Measurements from ENCODE around the gene SEC22A.

Gene SEC22A, protein sequence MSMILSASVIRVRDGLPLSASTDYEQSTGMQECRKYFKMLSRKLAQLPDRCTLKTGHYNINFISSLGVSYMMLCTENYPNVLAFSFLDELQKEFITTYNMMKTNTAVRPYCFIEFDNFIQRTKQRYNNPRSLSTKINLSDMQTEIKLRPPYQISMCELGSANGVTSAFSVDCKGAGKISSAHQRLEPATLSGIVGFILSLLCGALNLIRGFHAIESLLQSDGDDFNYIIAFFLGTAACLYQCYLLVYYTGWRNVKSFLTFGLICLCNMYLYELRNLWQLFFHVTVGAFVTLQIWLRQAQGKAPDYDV

DNA sequence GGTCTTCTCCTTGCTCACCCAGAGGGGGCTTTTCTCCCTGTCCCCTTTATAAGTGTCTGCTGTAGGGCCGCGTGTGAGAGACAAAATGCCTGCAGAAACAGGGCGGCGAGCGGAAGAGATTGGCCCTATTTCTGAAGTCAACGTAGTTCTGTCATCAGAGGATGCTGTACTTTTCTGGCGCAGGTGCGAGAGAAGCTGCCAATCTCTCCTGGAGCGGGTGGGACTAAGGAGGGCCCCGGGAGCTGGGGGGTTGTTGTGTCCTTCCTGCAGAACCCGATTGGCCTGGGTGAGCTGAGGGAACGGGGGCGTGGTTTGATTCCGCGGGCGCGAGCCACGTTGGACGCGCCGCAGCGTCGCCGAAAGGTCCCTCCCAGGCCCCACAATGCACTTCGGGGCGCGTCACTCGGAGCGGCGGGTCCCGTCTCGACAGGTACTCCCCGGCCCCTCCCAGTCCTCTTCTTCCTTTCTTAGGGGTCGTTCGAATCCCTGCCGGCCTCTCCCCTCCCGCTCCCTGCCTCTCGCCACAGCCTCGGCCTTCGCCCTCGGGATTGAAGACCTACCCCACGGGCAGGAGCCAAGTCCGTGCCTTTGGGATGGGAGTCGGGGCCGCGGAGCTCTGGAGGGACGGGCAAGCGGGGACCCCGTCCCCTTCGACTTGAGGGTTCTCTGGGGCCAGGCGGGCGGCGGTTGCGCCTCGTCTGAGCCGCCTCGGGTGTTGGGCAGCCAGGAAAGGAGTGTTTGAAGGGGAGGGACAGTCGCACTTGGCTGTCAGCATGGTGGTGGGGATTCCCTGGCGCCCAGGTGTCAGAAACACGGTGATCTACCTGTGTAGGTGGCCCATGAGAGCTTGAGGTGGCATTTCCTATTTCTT, at the start of gene SEC22A:
SEC22A (plus strand) TSS at position 387 of the 871 bp plus-strand sequence. CDS start 7,275 bp downstream, outside the sequence.
- H3K4me3 ChIP-seq (ENCODE audit: low read depth, low read length): peak within 1 kb of the TSS; percentile 95
- peak; percentile 81 for DNase-seq (ENCODE audit: low read depth)

DNA sequence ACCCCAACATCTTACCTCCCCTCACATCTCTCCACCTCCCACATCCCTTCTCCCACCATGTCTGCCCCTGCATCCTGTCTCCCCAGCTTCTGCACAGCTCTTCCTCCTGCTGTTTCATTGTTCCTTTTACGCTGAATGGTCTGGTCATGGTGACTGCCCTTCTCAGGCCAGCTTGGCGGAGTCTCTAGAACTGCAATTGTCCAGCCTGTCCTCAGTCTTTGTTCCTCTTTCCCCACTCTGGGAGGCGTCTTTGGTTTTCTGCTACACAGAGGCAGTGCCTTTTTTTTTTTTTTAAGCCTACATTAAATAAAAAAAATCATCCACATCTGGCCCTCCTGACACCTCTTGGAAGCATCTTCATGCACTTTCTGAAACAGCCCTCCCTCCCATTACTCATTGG, 49.1 kb upstream of the SEC22A start:
- DNase-seq (ENCODE audit: low read depth): no peak
- no peak overlapping the region for H3K4me3 ChIP-seq (ENCODE audit: low read depth, low read length)

DNA sequence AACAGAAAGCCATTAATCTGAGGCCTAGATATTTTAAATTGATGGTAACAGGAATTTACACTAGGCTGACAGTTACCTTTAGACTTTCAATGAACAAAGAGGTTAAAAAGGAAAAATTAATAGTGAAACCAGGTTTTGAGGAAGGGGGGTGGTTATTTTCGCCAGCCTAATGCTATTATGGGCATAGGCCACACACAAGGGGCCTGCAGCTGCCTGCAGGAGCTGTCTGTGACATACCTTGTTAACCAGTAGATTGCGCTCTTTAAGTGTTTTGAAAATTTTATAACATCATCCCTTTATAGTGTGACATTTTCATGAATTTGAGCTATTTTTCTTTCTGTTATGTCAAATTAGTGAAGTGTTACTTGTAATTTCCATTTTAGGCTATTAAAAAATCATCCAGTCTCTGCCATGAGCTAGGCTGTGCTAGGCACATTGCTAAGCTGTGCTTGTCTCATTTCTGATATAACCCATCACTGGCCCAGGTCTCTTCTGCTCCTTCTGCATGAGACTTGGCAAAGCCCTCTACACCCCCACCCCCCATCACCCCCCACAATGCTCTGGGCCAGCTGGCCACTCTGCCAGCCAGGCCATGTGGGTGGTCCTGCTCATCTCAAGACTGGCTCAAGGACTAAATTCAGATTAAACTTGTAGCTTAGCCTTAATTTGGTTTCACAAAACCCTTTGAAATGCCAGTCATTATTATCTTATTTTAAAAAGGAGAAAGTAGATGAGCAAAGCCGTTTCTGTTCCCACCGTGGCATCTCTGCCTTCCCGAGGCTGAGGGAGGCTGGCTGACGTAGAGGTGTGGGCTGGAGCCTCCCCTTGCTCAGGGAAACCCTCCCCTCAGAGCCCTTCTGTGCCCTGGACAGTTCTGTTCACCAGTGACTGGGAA, 48.4 kb upstream of the SEC22A start:
- no peak overlapping the region for H3K4me3 ChIP-seq (ENCODE audit: low read depth, low read length)
- no peak for DNase-seq (ENCODE audit: low read depth)

DNA sequence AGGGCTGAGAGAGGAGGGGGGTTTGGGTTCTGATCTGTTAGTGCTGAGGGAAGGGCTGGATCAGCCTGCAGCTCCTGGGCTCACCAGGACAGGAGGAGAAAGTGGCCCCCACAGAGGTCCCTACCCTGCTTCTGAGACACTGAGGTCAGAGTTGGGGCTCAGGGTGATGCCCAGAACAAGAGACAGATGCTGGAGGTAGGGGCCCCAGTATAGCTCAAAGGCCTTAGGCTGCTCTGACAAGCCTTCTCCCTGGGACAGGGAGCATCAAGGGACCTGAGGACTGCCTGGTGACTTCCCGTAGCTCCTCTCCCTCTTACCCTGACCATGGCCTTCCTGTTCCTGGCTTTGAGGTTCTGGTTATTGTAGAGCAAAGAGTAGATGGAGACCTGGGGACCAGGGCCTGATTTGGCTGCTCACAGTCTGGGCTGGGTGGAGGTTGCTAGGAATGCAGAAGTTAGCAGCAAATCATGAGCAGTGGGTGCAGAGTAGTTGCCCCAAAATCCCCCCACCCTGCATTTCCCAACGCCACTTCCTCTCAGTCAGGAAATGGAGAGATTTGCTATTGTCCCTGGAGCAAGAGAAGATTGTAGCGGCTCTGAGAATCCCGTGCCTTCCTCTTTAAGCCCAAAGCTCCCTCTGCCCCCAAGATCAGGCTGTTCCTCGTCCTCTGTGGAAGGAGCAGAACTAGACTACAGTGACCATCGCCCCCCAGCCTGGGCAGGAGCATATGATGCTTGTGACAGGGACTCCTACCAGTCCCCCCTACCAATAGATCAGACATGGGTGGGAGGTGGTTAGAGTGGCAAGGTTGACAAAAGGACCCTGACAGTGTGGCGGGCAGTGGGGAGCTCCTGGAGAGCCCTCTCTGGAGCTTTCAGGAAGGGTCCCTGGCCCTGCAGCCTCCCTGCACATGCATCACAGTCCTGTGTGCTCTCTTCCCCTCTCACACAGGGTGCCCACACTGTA, 47.4 kb upstream of the SEC22A start:
- DNase-seq (ENCODE audit: low read depth): no peak
- H3K4me3 ChIP-seq (ENCODE audit: low read depth, low read length): no peak overlapping the region

DNA sequence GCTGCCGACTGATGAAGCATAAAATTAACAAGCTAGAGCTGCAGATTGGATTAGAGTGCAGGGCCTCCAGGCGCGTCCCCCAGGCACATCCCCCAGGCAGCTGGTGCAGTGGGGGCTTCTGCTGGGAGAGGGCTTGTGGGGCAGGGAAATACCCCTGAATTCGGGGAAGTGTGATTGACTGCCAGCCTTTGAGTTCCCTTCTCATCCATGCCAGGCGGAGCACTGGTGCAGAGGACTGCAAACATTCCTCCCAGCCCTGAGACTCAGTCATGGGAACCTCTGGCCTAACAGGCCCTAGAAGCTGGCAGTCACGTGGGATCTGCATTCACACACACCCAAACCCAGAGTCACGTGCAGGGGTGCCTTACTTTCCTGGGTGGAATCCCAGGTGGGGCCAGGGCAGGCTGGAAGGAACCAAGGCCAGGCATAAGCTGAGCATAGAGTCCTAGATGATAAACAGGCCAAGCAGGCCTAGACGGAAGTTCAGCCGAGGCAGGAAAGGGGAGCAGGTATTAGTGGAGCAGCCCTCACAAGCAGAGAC, 46.2 kb upstream of the SEC22A start:
- no peak overlapping the region for H3K4me3 ChIP-seq (ENCODE audit: low read depth, low read length)
- no peak for DNase-seq (ENCODE audit: low read depth)

DNA sequence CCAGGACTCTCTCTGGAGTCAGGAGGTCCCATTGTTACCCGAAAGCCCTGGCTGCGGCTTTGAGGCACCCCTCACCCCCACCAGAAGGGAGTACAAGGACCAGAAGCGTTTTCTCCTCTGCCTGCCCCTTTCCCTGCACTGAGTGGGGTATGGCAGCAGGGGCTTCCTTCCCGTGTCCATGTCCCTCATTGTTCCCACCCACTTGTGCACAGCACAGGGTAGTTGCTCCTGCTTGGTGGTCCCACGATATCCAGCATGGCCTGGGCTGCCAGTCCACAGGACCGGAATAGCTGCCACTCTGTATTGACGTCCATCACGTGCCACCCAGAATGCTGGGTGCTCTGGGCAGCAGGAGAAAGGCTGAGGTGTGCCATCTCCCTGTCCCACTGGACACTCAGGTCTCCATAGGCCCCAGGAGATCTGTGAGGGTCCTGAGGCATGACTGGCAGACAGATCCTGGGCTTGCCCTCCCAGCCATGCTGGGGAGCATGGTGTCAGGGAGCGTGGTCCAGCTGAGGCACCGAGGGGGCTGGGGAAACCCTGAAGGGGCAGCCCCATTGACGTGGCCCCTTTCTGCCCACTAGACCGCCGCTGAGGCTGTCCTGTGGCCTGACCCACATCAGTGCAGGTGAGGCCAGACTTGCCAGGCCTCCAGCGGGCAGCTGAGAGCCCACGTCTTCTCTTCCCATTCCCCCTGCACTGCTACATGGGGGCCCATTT, 45.3 kb upstream of the SEC22A start:
- H3K4me3 ChIP-seq (ENCODE audit: low read depth, low read length): no peak overlapping the region
- DNase-seq (ENCODE audit: low read depth): no peak

DNA sequence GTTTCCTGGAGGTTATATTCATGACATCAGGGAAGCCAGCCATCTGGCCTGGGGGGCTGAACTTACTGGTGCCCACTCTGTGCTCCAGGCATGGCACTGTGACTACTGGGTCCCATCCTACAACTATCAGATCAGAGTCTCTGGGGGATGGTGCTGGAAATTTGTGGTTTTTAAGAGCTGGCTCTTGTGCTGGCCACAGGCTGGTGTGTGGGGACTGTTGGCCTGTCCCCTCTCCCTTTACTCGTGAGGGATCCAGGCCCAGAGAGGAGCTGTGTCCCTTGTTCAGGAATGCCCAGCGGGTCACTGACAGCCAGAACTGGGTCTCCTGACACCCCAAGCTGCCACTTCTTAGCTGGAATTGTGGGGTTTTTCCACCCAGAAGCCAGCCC, 44.5 kb upstream of the SEC22A start:
- H3K4me3 ChIP-seq (ENCODE audit: low read depth, low read length): no peak overlapping the region
- no peak for DNase-seq (ENCODE audit: low read depth)

DNA sequence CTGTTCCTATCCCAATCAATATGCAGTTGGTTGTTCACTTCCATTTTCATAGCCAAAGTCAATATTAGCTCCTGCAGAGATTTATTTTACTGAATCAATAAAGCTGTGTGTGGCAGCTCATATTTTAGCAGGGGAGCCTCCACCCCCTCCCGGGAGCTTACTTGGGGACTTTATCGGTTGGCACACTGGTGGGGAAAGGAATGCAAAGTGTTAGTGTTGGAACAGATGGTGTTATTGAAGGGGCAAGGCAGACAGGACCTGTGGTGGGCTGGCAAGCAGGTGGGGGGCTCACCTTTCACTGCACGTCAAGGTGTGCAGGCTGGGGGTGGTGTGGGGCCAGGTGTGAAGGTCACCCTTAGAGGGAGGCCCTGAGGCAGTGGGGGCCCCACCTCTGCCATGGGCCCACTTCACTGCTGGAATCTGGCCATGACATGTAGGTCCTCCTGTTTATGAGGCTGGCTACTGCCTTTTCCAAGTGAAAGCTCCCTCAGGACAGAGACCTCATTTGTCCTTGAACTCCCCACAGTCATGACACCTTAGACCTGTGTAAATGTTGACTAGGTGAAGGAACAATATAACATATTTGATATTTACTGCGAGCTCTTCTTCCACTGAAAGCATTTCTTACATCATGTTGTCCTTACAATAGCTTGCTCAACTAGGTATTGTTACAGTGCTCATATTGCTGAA, 44.0 kb upstream of the SEC22A start:
- H3K4me3 ChIP-seq (ENCODE audit: low read depth, low read length): no peak overlapping the region
- DNase-seq (ENCODE audit: low read depth): no peak

DNA sequence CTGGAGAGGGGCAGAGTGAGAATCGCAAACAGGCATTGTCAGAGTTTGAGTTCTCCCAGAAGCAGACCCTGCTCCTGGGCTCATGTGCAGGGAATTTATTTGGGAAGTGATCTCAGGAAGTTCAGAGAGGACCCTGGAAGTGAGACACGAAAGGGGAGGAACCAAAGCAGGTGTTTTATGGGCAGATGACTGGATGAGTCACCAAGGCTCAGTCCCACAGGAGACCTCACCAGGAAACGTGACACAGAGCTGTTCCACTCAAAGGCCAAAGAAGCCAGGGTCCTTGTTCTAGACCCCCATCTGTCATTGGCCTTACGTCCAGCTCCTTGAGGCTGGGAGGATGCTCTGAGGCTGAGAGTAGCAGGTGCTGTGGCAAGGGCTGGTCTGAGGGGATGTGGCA, 43.4 kb upstream of the SEC22A start:
- no peak for DNase-seq (ENCODE audit: low read depth)
- no peak overlapping the region for H3K4me3 ChIP-seq (ENCODE audit: low read depth, low read length)

DNA sequence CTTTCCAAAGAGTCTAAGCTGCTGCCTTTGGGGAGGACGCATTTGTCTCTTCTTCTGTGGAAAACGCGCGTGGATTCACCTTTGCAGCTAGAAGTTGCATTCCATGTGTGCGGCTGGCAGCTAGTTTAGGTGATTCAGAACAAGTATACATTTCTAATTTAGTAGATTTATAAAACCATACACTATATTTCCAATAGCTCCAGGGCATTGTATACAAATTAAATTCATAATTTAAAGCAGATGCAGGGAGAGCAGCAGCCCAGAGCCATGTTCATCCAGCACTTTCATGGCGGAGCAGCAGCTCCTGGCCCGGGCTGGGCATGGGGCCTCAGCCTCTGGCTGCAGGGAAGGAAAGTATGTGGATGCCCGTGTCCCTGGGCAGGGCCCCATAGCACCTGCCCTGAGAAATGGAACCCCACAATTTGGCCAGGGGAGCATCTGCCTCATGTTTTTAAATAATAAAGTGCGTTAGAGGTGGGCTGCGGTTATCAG, 42.8 kb upstream of the SEC22A start:
- H3K4me3 ChIP-seq (ENCODE audit: low read depth, low read length): no peak overlapping the region
- no peak for DNase-seq (ENCODE audit: low read depth)

DNA sequence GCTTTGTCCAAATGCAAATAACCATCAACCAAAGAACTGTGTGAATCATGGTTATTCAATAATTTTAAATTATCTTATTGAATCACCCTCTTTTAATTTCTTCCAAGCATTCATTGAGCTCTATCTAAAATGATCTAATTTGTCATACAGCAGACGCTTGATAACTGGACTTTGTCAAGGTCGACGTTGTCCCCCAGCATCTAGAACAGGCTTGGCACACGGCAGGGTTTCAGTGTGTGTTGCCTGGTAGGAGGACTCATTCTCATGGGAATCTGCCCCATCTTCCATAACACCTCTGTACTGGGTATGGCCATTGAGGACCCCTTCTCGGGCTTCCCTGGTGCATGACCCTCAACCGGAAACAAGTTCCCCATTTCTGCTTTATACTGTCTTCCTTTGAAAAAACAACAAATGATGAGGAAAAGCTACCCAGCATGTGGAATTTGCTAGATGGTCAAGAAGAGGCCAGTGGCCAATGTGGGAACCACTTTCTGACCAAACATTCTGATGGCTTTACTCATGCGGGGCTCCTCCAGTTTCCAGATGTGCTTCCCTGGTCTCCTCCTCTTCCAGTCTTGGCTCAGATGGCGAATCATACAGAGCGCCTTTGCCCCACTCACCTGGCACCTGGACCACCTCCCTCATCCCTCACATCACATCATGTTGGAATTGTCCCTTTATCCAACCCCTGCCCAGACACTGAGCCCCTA, 41.7 kb upstream of the SEC22A start:
- H3K4me3 ChIP-seq (ENCODE audit: low read depth, low read length): no peak overlapping the region
- DNase-seq (ENCODE audit: low read depth): peak; percentile 3

DNA sequence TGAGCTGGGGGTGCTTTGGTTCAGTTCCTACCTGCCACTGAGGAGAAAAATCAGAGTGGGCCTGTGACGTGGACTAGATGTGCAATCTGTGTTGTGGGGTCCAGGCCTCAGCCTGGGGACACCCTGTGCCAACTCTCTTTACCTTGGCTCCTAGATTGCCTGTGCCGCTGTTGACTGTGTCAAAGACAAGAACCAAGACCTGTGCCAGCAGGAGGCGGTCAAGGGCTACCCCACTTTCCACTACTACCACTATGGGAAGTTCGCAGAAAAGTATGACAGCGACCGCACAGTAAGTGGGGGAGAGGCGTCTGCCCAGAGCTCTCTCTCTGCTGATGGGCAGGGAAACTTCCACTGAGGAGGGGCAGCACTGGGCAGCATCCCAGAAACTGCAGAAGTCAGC, 40.6 kb upstream of the SEC22A start:
- no peak for DNase-seq (ENCODE audit: low read depth)
- H3K4me3 ChIP-seq (ENCODE audit: low read depth, low read length): no peak overlapping the region

DNA sequence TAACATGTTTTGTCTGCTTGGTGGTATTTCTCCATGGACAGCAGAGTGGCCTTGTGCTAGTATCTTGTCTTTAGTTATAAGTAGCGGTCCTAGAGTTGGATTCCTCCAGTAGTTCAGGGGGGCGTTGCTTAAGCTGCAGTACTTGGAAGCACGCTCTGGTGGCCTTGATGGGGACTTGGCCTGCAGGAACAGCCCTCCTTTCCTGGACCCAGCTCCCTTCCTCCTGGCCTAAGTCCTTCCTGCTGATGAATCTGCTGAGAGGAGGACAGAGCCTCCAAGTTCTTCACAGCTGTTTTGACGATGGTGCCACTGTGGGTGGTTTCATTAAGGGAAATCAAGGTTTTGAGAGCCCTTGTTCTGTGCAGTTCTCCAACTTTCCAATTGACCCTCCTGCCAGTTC, 38.6 kb upstream of the SEC22A start:
- DNase-seq (ENCODE audit: low read depth): no peak
- no peak overlapping the region for H3K4me3 ChIP-seq (ENCODE audit: low read depth, low read length)

DNA sequence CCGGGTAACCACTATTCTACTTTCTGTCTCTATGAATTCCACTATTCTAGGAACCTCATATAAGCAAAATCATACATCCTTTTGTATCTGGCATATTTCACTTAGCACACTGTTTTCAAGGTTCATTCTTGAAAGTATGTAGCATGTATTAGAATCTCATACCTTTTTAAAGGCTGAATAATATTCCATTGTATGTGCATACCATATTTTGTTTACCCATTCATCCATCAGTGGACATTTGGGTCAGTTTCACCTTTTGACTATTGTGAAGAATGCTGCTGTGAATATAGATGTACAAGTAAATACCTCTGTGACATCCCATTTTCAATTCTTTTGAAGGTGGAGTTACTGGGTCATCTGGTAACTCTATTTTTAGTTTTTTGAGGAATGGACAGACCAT, 36.6 kb upstream of the SEC22A start:
- DNase-seq (ENCODE audit: low read depth): no peak
- no peak overlapping the region for H3K4me3 ChIP-seq (ENCODE audit: low read depth, low read length)

DNA sequence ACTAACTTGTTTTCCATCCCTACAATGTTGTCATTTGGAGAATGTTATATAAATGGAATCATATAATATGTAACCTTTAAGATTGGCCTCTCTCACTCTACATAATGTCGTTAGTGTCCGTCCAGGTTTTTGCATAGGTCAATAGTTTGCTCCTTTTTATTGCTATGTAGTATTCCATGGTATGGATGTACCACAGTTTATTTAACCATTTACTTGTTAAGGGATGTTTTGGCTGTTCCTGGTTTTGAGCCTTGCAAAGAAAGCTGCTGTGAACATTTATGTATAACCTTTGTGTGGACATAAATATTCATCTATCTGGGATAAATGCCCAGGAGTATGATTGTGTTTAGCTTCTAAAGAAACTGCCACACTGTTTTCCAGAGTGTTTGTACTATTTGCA, 34.1 kb upstream of the SEC22A start:
- DNase-seq (ENCODE audit: low read depth): no peak
- H3K4me3 ChIP-seq (ENCODE audit: low read depth, low read length): no peak overlapping the region

DNA sequence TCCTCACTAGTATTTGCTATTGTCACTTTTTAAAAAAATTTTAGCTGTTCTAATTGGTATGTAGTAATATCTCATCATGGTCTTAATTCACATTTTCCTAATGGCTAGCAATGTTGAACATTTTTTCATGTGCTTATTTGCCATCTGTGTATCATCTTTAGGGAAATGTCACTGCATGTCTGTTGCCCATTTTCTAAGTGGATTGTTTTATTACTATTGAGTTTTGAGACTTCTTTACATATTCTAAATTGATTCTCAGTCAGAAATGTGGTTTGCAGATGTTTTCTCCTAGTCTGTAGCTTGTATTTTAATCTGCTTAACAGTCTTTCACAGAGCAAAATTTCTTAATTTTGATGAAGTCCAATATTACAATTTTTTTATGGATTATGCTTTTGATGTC, 33.6 kb upstream of the SEC22A start:
- no peak for DNase-seq (ENCODE audit: low read depth)
- H3K4me3 ChIP-seq (ENCODE audit: low read depth, low read length): no peak overlapping the region

DNA sequence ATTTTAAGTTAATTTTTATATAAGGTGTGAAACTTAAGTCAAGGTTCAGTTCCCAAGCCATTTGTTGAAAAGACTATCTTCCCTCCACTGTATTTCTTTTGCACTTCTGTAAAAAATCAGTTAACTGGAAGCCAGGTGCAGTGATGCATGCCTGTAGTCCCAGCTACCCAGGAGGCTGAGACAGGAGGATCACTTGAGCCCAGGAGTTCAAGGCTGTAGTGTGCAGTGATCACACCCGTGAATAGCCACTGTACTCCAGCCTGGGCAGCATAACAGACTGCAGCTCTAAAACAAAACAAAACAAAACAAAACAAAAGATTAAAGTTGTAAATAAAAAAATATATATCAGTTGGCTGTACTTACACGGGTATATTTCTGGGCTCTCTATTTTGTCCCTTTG, 33.1 kb upstream of the SEC22A start:
- H3K4me3 ChIP-seq (ENCODE audit: low read depth, low read length): no peak overlapping the region
- DNase-seq (ENCODE audit: low read depth): no peak
